Measurements from ENCODE around the gene QRICH2.
"Not testable (repeated sequence)": the region's sequence is repeated elsewhere in the genome, so short reads cannot be mapped to it uniquely, and the experiment has no call there.

Gene QRICH2

GRCh38 chr17:76266244-76266938, 41.7 kb downstream of the QRICH2 start:
- peak; percentile 55 for DNase-seq (ENCODE audit: low spot score)

DNA sequence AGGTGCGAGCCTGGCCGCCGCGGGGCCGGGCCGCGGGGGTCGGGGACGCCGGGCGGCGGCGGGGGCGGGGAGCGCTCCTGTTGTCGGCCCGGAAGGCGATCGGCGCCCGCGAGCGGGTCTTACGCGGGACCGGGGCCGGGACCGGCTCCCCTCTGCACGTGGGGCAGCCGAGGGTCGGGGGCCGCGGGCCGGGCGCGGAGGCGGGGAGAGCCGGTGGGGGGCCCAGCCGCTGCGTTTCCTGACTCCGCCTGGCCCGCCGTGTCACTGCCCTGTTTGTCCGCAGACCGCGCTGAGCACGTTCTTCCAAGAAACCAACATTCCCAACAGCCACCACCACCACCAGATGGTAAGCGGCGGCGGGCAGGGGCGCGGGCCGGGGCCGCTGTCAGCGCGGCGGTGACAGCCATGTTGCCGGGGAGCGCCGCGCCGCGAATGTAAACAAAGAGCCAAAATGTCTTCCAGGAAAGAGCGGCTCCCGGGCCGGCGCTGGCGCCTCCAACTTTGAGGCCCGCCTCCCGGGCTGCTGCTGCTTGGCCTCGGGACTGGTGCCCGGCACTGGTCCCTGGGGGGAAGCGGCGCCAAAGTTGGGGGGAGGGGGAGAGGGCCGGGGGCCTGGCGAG, 42.3 kb downstream of the QRICH2 start:
- peak; percentile 68 for DNase-seq (ENCODE audit: low spot score)

DNA sequence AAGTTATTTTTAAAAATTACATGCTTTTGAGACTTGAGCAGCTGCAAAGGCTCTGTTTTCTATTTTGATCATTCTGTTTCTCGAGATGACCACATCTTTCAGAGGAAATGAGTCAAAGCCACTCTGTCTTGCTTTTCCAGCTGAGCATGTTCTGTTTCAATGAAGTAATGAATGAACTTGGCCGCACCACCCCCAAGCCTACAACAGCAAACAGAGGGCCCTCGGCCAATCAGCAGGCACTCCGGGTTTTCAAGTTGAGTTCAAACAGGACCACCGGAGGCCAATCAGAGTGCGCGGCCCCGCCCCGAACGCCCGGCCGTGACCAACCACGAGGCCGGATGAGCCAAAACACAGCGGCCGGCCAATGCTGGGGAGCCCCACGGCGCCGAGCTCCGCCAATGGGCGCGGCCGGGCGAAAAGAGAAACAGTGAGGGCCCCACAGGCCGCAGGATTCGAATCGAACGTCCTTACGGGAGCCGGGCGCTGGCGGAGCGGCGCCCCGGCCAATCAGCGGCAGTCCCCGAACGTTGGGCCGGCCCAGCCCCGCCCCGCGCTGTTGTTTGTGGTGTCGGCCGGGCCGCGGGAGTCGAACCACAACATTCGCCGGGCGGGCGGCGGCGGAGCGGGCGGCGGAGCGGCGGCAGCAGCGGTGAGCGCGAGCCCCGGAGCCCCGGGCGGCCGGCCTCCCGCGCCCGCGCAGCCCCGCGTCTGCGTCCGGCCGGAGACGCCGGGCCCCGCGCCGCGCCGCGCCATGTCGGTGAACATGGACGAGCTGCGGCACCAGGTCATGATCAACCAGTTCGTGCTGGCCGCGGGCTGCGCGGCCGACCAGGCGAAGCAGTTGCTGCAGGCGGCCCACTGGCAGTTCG, 43.1 kb downstream of the QRICH2 start, which contains the start of gene UBALD2:
UBALD2 (plus strand) TSS at position 594 of the 869 bp plus-strand sequence; CDS start at position 752, 158 bp downstream.
- DNase-seq (ENCODE audit: low spot score): peak; percentile 99

- no peak for DNase-seq (ENCODE audit: low spot score)
Observed at GRCh38 chr17:76264425-76264754, 43.7 kb downstream of the QRICH2 start.

GRCh38 chr17:76263896-76264295, 44.2 kb downstream of the QRICH2 start:
- DNase-seq (ENCODE audit: low spot score): no peak

- DNase-seq (ENCODE audit: low spot score): no peak
Observed at GRCh38 chr17:76262732-76263344, 45.2 kb downstream of the QRICH2 start.

DNA sequence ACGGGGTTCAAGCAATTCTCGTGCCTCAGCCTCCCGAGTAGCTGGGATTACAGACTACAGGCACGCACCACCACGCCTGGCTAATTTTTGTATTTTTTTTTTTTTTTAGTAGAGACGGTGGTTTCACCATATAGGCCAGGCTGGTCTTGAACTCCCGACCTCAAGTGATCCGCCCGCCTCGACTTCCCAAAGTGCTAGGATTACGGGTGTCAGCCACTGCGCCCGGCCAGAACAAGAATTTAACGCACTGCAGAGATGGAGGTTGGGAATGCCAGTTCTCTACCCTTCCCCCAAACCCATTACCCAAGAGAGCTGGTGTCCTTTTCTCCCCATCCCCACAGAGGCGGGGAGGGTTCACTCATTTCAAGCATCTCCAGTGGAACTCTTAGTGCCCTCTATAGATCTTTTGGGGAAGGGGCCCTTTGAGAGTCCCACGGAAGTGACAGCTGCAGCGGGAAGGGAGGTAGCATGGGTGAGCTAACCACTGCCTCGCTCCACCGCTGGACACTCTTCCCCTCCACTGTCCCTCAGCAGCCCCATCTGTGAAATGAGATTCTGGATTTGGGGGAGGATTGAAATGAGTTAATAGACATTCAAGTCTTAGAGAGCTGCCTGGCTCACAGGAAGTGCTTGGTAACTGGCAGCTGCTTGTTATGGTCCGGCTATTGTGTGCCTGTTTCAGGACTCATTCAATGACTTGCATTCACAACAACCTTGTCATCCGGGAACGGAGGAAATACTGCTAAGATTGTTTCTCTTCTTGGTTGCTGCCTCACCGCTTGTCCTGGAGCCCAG, 46.5 kb downstream of the QRICH2 start:
- DNase-seq (ENCODE audit: low spot score): no peak

GRCh38 chr17:76260669-76261068, 47.4 kb downstream of the QRICH2 start:
- no peak for DNase-seq (ENCODE audit: low spot score)

DNA sequence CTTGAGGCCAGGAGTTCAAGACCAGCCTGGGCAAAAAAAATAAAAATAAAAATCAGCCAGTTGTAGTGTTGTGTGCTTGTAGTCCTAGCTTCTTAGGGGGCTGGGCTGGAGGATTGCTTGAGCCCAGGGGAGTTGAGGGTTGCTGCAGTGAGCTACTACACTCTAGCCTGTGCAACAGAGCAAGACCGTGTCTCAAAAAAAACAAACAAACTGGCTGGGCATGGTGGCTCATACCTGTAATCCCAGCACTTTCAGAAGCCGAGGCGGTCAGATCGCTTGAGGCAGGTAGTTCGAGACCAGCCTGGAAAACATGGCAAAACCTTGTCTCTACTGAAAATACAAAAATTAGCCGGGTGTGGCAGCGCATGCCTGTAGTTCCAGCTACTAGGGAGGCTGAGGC, 47.9 kb downstream of the QRICH2 start:
- DNase-seq (ENCODE audit: low spot score): no peak

- not testable (repeated sequence) for DNase-seq (ENCODE audit: low spot score)
Observed at GRCh38 chr17:76256430-76257050, 51.5 kb downstream of the QRICH2 start.

GRCh38 chr17:76255801-76256429, 52.2 kb downstream of the QRICH2 start:
- no peak for DNase-seq (ENCODE audit: low spot score)

GRCh38 chr17:76254275-76254674, 53.8 kb downstream of the QRICH2 start:
- DNase-seq (ENCODE audit: low spot score): no peak

GRCh38 chr17:76253841-76254240, 54.2 kb downstream of the QRICH2 start:
- DNase-seq (ENCODE audit: low spot score): no peak

- DNase-seq (ENCODE audit: low spot score): not testable (repeated sequence)
Observed at GRCh38 chr17:76252967-76253766, 54.9 kb downstream of the QRICH2 start.

GRCh38 chr17:76252040-76252954, 55.8 kb downstream of the QRICH2 start:
- no peak for DNase-seq (ENCODE audit: low spot score)

DNA sequence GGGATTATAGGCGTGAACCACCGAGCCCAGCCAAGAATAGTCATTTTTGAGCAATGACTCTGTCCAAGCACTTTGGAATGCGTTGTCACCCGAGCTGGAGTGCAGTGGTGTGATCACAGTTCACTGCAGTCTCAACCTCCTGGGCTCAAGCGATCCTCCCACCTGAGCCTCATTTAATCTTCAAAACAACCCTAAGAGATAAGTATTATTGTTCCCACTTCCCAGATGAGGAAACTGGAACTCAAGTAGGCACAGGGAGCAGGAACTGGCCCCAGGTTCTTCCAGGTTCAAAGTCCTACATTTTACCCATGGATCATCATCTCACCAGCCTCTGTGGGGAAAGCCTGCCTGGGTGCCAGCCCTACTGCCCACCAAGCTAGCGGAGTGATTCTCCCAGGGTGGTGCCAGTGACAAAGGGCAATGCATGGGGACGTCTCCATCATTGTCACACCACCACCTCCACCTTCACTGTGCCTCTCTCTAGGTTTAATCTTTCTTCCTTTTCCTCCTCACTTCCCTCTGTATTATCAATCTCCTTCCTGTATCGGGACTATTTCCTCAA, 56.5 kb downstream of the QRICH2 start:
- DNase-seq (ENCODE audit: low spot score): no peak

- no peak for DNase-seq (ENCODE audit: low spot score)
Observed at GRCh38 chr17:76250141-76250540, 57.9 kb downstream of the QRICH2 start.

GRCh38 chr17:76248013-76248782, 59.9 kb downstream of the QRICH2 start:
- DNase-seq (ENCODE audit: low spot score): no peak

All from HuH-7.5 (cell line).